Suprapubic skin (tissue), 3 donors: ENCODE measurements around the gene SHISA7.

ENCODE experiments used
- POLR2AphosphoS5 ChIP-seq, 3 donors: sonication (generic); formaldehyde crosslinking; IDR thresholded peaks; one replicate each; pipeline ENCODE4 v1.6.1; 2017; ENCODE audit warnings: antibody characterized with exemption in 3 of 3
- TF ChIP-seq, protein P1 (sequence below), 2 donors: fragments of 200-600 bp in 1 of 2; fragments of 450-650 bp in 1 of 2; sonication (generic) in 1 of 2; IDR thresholded peaks; one replicate each; pipeline ENCODE4 v1.5.1; 2016 to 2019; ENCODE audit warnings: antibody characterized with exemption in 2 of 2, mild to moderate bottlenecking in 1 of 2, moderate library complexity in 1 of 2

DNA sequence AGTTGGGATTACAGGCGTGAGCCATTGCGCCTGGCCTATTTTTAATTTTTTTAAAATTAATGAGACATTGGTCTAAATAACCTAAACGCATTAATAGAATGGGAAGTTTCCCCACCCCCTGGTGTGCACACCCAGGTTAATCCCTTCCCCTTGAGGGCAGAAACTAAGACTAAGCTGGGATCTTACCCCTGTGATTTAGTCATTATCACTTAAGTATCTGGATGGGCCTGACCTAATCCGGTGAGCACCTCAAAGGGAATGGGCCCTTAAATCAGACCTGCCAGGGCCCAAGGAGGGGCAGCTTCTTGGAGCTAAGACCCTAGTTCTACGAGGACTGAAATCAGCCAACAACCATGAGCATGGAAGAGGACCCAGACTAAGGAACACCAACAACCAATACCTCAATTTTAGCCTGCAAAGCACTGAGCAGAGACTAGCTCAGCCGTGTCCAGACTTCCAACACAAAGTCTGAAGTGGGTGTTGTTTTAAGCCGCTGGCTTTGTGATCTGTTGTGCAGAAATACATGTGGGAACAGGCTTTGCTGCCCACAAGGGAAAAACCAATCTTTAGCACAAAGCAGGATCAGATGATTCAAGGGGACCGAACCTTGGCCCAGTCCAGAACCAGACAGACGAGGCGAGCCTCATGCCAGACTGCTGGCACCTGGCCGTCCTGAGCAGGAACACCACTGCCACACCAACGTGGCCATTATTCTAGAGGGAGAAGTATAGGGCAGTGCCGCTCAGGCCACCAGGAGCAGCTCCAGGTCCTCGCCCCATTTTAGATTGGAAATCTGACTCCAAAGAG is 42.6 kb downstream of the SHISA7 start:
- TF ChIP-seq, protein P1, sequence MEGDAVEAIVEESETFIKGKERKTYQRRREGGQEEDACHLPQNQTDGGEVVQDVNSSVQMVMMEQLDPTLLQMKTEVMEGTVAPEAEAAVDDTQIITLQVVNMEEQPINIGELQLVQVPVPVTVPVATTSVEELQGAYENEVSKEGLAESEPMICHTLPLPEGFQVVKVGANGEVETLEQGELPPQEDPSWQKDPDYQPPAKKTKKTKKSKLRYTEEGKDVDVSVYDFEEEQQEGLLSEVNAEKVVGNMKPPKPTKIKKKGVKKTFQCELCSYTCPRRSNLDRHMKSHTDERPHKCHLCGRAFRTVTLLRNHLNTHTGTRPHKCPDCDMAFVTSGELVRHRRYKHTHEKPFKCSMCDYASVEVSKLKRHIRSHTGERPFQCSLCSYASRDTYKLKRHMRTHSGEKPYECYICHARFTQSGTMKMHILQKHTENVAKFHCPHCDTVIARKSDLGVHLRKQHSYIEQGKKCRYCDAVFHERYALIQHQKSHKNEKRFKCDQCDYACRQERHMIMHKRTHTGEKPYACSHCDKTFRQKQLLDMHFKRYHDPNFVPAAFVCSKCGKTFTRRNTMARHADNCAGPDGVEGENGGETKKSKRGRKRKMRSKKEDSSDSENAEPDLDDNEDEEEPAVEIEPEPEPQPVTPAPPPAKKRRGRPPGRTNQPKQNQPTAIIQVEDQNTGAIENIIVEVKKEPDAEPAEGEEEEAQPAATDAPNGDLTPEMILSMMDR (IDR thresholded peaks at IDR 0.05), result no peak
- TF ChIP-seq POLR2AphosphoS5 (IDR thresholded peaks at IDR 0.05), result no peak
